Testis (tissue), 3 donors: ENCODE measurements around the gene C6orf47. TPM values are rescaled to one million over a fixed set of nuclear protein-coding genes. Genes with fewer than 3 reads are reported as not detected.

Experiments
- DNase-seq: peaks from one replicate; pipeline ENCODE4 v3.0.0-alpha.2; 2019
- H3K27ac ChIP-seq, 2 donors: fragments of 200-600 bp; sonication (generic); one replicate each; pipeline ENCODE4 v1.5.1; 2019
- H3K27me3 ChIP-seq: fragments of 200-600 bp; sonication (generic); one replicate; pipeline ENCODE4 v1.5.1; 2019
- H3K36me3 ChIP-seq: fragments of 200-600 bp; sonication (generic); one replicate; pipeline ENCODE4 v1.5.1; 2017; ENCODE audit warnings: low read depth; ENCODE audit errors: missing control alignments
- H3K4me1 ChIP-seq: fragments of 200-600 bp; sonication (generic); one replicate; pipeline ENCODE4 v1.5.1; 2019
- H3K4me3 ChIP-seq, 2 donors: fragments of 200-600 bp; sonication (generic); one replicate each; pipeline ENCODE4 v1.5.1; 2017 to 2019
- H3K9me3 ChIP-seq: fragments of 200-600 bp; sonication (generic); one replicate; pipeline ENCODE4 v1.5.1; 2017
- POLR2A ChIP-seq: fragments of 450-650 bp; IDR thresholded peaks from one replicate; pipeline ENCODE4 v1.6.1; 2017; ENCODE audit warnings: antibody characterized with exemption, mild to moderate bottlenecking, moderate library complexity
- WGBS, 2 donors: methylation state at CpG; one replicate each; pipeline ENCODE4 v1.1.5; 2018; 5-methylcytosine and 5-hydroxymethylcytosine counted together
- intact Hi-C: fragments of 100-400 bp; cut with DNase I; formaldehyde crosslinking; loops from one replicate; pipeline ENCODE4 v1.15.1; 2023; ENCODE audit warnings: low total_unique reads
- polyA plus RNA-seq: library from polyadenylated mRNA; stranded (reverse); fragments of 350-450 nt; fragmentation: Illumina TruSeq; extraction: RNeasy Lipid Tissue Mini Kit (QIAGEN cat#74804); gene quantifications from one replicate; pipeline ENCODE4 v1.2.3, GENCODE V29; 2014; ENCODE audit warnings: low read depth, low replicate concordance; ENCODE audit not compliant: insufficient read depth
- total RNA-seq, 2 donors: library from RNA; depleted of rRNA; stranded (reverse); fragments of >200 nt; gene quantifications; one replicate each; pipeline ENCODE4 v1.2.3, GENCODE V29; 2016
- TF ChIP-seq, protein P1 (sequence below), 3 experiments: fragments of 450-650 bp in 2 of 3; fragments of 200-600 bp in 1 of 3; sonication (generic) in 1 of 3; IDR thresholded peaks; one replicate each; pipeline ENCODE4 v1.5.1; 2016 to 2019; ENCODE audit warnings: antibody characterized with exemption in 3 of 3, mild to moderate bottlenecking in 2 of 3, moderate library complexity in 1 of 3

The C6orf47 gene
- total and polyA plus RNA-seq, 3 donors from 2014 or later: 11.9 to 17.8 (median 13.9) TPM

DNA sequence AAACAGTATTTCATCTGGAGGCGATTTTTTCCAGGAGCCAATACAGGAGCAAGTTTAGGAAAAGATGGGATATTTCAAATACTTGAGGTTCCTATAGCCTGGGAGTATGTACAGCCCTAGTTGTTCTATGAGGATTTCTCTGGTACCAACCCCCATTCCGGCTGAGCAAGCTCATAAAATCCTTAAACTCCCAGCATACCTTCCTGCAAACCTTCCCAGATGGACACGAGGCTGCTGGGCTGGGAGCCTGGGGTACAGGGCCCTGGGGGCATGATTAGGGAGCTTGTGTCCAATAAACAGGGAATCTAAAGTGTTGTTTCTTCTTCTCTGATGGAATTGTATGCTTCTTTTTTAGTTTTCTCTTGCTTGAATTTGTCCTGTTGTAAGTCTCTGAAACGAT, 38.6 kb downstream of the C6orf47 start:
- DNase-seq: no peak
- 13 to 16% methylated on average over 4 of the region's 4 CpGs for WGBS, 2 donors
- Histone ChIP-seq H3K27me3 (no peaks in the 10 kb centered on the region), H3K4me3 (peak overlapping the region; percentile 61 to 85), H3K4me1 (peaks cover 15% of the 10 kb centered on the region), H3K27ac (peak overlapping the region; percentile 91 to 99), H3K9me3 (no peaks in the 10 kb centered on the region), H3K36me3 (no peaks in the 10 kb centered on the region)
- TF ChIP-seq, protein P1, sequence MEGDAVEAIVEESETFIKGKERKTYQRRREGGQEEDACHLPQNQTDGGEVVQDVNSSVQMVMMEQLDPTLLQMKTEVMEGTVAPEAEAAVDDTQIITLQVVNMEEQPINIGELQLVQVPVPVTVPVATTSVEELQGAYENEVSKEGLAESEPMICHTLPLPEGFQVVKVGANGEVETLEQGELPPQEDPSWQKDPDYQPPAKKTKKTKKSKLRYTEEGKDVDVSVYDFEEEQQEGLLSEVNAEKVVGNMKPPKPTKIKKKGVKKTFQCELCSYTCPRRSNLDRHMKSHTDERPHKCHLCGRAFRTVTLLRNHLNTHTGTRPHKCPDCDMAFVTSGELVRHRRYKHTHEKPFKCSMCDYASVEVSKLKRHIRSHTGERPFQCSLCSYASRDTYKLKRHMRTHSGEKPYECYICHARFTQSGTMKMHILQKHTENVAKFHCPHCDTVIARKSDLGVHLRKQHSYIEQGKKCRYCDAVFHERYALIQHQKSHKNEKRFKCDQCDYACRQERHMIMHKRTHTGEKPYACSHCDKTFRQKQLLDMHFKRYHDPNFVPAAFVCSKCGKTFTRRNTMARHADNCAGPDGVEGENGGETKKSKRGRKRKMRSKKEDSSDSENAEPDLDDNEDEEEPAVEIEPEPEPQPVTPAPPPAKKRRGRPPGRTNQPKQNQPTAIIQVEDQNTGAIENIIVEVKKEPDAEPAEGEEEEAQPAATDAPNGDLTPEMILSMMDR (IDR thresholded peaks at IDR 0.05): no peak
- TF ChIP-seq POLR2A: no peak
- intact Hi-C loops: no loop called here

DNA sequence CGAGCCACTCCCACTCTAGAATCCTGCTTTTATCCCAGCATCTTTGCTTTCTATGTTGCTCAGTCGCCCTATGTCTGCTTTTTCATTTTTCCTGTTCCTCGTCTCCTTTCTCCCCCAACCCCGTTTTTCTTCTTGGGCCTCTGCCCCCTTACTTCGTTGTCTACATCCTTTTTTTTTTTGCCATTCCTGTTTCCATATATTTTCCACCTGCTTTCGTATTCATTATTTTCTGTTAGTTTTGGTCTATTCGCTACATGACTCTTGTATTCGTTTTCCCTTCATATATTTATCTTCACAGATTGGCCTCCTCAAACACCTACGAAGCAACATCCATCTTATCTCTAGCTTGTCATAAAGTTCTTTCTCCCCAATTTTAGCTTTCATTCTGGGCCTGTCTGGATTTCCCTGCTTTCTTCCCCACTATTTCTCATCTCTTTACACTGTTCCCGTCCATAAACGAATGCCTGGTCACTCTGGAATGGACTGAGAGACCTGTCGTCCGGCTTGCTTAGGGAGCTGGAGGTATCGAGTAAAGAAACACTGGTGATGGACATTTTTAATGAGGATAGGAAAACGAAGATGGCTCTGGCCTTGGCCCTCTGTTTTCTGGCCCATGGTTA, 39.1 kb downstream of the C6orf47 start:
- Histone ChIP-seq H3K4me1 (peaks cover 15% of the 10 kb centered on the region), H3K27me3 (no peaks in the 10 kb centered on the region), H3K36me3 (no peaks in the 10 kb centered on the region), H3K9me3 (no peaks in the 10 kb centered on the region), H3K4me3 (peak overlapping the region; percentile 61 to 85), H3K27ac (peak overlapping the region; percentile 91 to 99)
- intact Hi-C loops: no loop called here
- 3 to 4% methylated on average over 15 of the region's 15 CpGs for WGBS, 2 donors
- no peak for TF ChIP-seq POLR2A
- TF ChIP-seq, protein P1 (IDR thresholded peaks at IDR 0.05): no peak
- DNase-seq: no peak

DNA sequence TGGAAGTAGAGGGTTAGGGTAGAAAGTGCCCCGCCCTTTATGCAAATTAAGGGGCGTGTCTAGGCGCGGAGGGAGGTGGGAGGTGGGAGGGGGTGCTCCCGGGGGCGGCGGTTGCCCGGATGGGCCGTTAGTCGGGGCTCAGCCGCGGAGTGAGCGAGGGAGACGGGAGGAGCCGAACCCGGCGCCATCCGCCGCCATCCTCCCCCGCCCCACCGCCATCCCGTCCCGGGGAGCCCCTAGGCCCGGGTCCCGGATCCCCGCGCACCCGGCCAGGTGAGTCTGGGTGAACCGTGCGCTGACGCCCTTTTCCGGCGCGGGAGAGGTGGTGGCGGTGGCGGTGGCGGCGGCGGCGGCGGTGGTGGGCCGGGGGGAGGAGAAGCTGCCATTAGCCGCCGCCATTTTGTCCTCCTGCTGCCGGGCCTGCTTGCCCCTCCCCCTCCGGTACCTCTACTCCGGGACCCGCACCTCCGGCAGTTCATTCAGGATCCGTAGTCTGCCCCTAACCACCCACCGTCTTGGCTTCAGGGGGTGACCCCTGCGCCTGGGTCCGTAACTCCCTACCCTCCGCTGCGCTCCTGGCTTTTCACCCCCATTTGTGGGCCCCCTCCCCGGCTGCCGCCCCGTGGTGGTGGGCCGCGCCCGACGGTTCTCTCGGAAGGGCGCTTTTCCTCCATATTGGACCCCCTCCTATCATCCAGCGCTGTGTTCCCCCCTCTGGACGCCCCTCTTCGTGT, 39.8 kb downstream of the C6orf47 start, which contains the start of gene PRRC2A:
Gene PRRC2A, plus strand, starts transcription at position 130 of the 734 bp plus-strand sequence. CDS start 2,075 bp downstream, outside the sequence.
- Histone ChIP-seq H3K27me3 (no peaks in the 10 kb centered on the region), H3K4me3 (peak within 1 kb of the TSS; percentile 61 to 85), H3K27ac (peak within 1 kb of the TSS; percentile 91 to 99), H3K36me3 (no peaks in the 10 kb centered on the region), H3K4me1 (peaks cover 15% of the 10 kb centered on the region), H3K9me3 (no peaks in the 10 kb centered on the region)
- intact Hi-C loops: no loop called here
- DNase-seq: peak; percentile 90
- WGBS, 2 donors: 1% methylated on average over 29 to 52 of the region's 67 CpGs
- TF ChIP-seq, protein P1 (IDR thresholded peaks at IDR 0.05): no peak
- peak; percentile 30 for TF ChIP-seq POLR2A

DNA sequence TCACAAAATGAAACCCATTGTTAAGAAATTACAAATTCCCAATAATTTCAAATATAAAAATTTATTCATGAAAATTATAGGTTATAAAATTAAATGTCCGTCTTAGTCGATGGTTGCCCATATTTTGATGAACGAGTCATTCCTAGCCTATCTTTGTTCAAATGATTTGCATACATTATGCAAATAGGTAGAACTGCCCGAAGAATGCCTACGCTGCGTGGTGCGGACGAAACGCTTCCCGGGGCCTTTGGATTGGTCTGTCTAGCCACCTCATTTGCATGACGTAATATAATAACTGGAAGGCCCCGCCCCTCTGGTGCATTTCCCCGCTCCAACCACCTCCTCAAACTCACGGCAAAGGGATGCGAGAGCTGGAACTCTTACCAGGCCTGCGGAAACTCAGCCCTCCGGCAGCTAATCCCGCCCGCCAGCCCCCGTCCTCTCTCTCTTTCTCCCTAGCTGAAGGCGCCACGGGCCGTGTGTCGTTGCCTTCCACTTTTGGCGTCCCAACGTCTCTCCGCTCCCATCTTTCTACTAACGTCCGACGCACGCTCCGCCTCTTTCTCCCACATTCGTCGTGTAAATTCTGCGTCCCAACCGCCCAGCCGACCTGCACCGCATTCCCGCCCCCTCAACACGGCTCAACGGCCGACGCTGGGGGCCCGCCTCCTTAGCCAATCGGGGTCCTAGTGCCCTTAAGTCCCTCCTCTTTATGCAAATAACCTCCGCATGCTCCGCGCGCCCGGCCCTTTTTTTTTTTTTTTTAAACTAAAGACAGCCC, 40.6 kb downstream of the C6orf47 start:
- DNase-seq: peak; percentile 99
- Histone ChIP-seq H3K27me3 (no peaks in the 10 kb centered on the region), H3K4me3 (peak overlapping the region; percentile 61 to 85), H3K4me1 (peaks cover 15% of the 10 kb centered on the region), H3K27ac (peak overlapping the region; percentile 91 to 99), H3K9me3 (no peaks in the 10 kb centered on the region), H3K36me3 (no peaks in the 10 kb centered on the region)
- WGBS, 2 donors: 0 to 1% methylated on average over 50 of the region's 50 CpGs
- TF ChIP-seq, protein P1 (IDR thresholded peaks at IDR 0.05): peak in 2 of 3 experiments; percentile 19 to 25
- TF ChIP-seq POLR2A: peak; percentile 82
- intact Hi-C loops: no loop called here
